Tibial artery (tissue), 4 donors: ENCODE measurements around the gene ETV6.
A peak's percentile ranks its signal among the peaks of the same experiment; 100 is the strongest.

Source experiments
- DNase-seq, 2 donors: peaks; one replicate each; pipeline ENCODE4 v3.0.0-alpha.2; 2019
- H3K27ac ChIP-seq, 2 donors: fragments of 200-600 bp; sonication (generic) in 1 of 2; 1 replicate in 1 of 2; 2 replicates in 1 of 2; pipeline ENCODE4 v1.5.1; 2018 to 2019; ENCODE audit warnings: mild to moderate bottlenecking in 1 of 2
- H3K27me3 ChIP-seq, 2 donors: fragments of 200-600 bp; sonication (generic) in 1 of 2; one replicate each; pipeline versions ENCODE4 v1.5.1 to v1.6.0; 2016 to 2019
- H3K36me3 ChIP-seq, 3 donors: fragments of 200-600 bp; sonication (generic) in 2 of 3; one replicate each; pipeline ENCODE4 v1.5.1; 2016 to 2019; ENCODE audit warnings: mild to moderate bottlenecking in 2 of 3
- H3K4me1 ChIP-seq, 4 donors: fragments of 200-600 bp; sonication (generic) in 2 of 4; 1 replicate in 3 of 4; 2 replicates in 1 of 4; pipeline ENCODE4 v1.5.1; 2016 to 2019
- H3K4me3 ChIP-seq, 2 donors: fragments of 200-600 bp; sonication (generic) in 1 of 2; 1 replicate in 1 of 2; 2 replicates in 1 of 2; pipeline ENCODE4 v1.5.1; 2018 to 2019; ENCODE audit warnings: mild to moderate bottlenecking in 2 of 2
- H3K9me3 ChIP-seq, 3 donors: fragments of 200-600 bp; sonication (generic) in 1 of 3; one replicate each; pipeline ENCODE4 v1.5.1; 2016 to 2019
- CTCF ChIP-seq, 2 experiments: fragments of 200-600 bp in 1 of 2; fragments of 450-650 bp in 1 of 2; IDR thresholded peaks; one replicate each; pipeline ENCODE4 v1.5.1; 2017 to 2019; ENCODE audit warnings: antibody characterized with exemption in 2 of 2, mild to moderate bottlenecking in 1 of 2, moderate library complexity in 1 of 2
- intact Hi-C: fragments of 100-400 bp; cut with DNase I; formaldehyde crosslinking; loops from one replicate; pipeline ENCODE4 v1.15.0; 2023; ENCODE audit warnings: low total_unique reads

Gene ETV6

GRCh38 chr12:11804130-11804529, 154.7 kb downstream of the ETV6 start:
- H3K4me1 ChIP-seq, result peaks cover 0 to 19% (median 9%) of the 10 kb centered on the region in 4 donors
- H3K27me3 ChIP-seq, result no peaks in the 10 kb centered on the region
- DNase-seq, result no peak
- H3K27ac ChIP-seq, result peak overlapping the region; percentile 0 to 8
- no peaks in the 10 kb centered on the region for H3K9me3 ChIP-seq
- H3K36me3 ChIP-seq, result no peaks in the 10 kb centered on the region
- intact Hi-C loops, result no loop called here
- no peak overlapping the region for H3K4me3 ChIP-seq
- TF ChIP-seq CTCF (IDR thresholded peaks at IDR 0.05), result no peak

- TF ChIP-seq CTCF (IDR thresholded peaks at IDR 0.05), result peak in 1 of 2 experiments; percentile 8
- Histone ChIP-seq H3K27me3 (no peaks in the 10 kb centered on the region), H3K27ac (peak overlapping the region in 1 of 2 donors; percentile 0), H3K4me3 (no peak overlapping the region), H3K36me3 (no peaks in the 10 kb centered on the region), H3K9me3 (no peaks in the 10 kb centered on the region), H3K4me1 (peaks cover 0 to 20% (median 7%) of the 10 kb centered on the region in 4 donors)
- no peak for DNase-seq
- intact Hi-C loops, result no loop called here
Measured at GRCh38 chr12:11805043-11805442, 155.6 kb downstream of the ETV6 start.

- H3K36me3 ChIP-seq, result no peaks in the 10 kb centered on the region
- DNase-seq, result no peak
- no peak overlapping the region for H3K4me3 ChIP-seq
- H3K9me3 ChIP-seq, result no peaks in the 10 kb centered on the region
- TF ChIP-seq CTCF (IDR thresholded peaks at IDR 0.05), result no peak
- no peaks in the 10 kb centered on the region for H3K27me3 ChIP-seq
- peak overlapping the region in 1 of 2 donors; percentile 15 for H3K27ac ChIP-seq
- intact Hi-C loops, result no loop called here
- peaks cover 0 to 26% (median 9%) of the 10 kb centered on the region in 4 donors for H3K4me1 ChIP-seq
Measured at GRCh38 chr12:11805680-11806079, 156.2 kb downstream of the ETV6 start.

- Histone ChIP-seq H3K4me3 (no peak overlapping the region), H3K27me3 (no peaks in the 10 kb centered on the region), H3K36me3 (no peaks in the 10 kb centered on the region), H3K9me3 (no peaks in the 10 kb centered on the region), H3K27ac (no peak overlapping the region), H3K4me1 (peaks cover 0 to 43% (median 17%) of the 10 kb centered on the region in 4 donors)
- DNase-seq, result no peak
- TF ChIP-seq CTCF (IDR thresholded peaks at IDR 0.05), result no peak
- intact Hi-C loops, result no loop called here
Measured at GRCh38 chr12:11807458-11807857, 158.0 kb downstream of the ETV6 start.

- peaks cover 0 to 58% (median 32%) of the 10 kb centered on the region in 4 donors for H3K4me1 ChIP-seq
- H3K27ac ChIP-seq, result no peak overlapping the region
- no peak for DNase-seq
- H3K36me3 ChIP-seq, result no peaks in the 10 kb centered on the region
- no peak for TF ChIP-seq CTCF (IDR thresholded peaks at IDR 0.05)
- H3K27me3 ChIP-seq, result no peaks in the 10 kb centered on the region
- H3K4me3 ChIP-seq, result no peak overlapping the region
- intact Hi-C loops, result no loop called here
- H3K9me3 ChIP-seq, result no peaks in the 10 kb centered on the region
Measured at GRCh38 chr12:11808931-11809330, 159.5 kb downstream of the ETV6 start.

- Histone ChIP-seq H3K9me3 (no peaks in the 10 kb centered on the region), H3K36me3 (no peaks in the 10 kb centered on the region), H3K27me3 (no peaks in the 10 kb centered on the region), H3K4me3 (no peak overlapping the region), H3K27ac (peak overlapping the region in 1 of 2 donors; percentile 27), H3K4me1 (peaks cover 0 to 61% (median 42%) of the 10 kb centered on the region in 4 donors)
- no peak for DNase-seq
- TF ChIP-seq CTCF (IDR thresholded peaks at IDR 0.05), result no peak
- intact Hi-C loops, result no loop called here
Measured at GRCh38 chr12:11810206-11810545, 160.7 kb downstream of the ETV6 start.
